NCI-H128 (cell line): ENCODE data around the gene TLR1.
"Not testable (repeated sequence)": the region's sequence is repeated elsewhere in the genome, so short reads cannot be mapped to it uniquely, and the experiment has no call there.

Source experiments
- DNase-seq: peaks from one replicate; lab custom pipeline; 2025; ENCODE audit not compliant: unreplicated experiment; lab: John Stamatoyannopoulos, UW

TLR1 gene

DNA sequence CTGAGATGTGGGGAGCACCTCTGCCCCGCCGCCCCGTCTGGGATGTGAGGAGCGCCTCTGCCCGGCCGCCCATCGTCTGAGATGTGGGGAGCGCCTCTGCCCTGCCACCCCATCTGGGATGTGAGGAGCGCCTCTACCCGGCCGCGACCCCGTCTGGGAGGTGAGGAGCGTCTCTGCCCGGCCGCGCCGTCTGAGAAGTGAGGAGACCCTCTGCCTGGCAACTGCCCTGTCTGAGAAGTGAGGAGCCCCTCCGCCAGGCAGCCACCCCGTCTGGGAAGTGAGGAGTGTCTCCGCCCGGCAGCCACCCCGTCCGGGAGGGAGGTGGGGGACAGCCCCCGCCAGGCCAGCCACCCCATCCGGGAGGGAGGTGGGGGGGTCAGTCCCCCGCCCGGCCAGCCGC, 2.9 kb upstream of the TLR1 start:
- DNase-seq, result not testable (repeated sequence)

DNA sequence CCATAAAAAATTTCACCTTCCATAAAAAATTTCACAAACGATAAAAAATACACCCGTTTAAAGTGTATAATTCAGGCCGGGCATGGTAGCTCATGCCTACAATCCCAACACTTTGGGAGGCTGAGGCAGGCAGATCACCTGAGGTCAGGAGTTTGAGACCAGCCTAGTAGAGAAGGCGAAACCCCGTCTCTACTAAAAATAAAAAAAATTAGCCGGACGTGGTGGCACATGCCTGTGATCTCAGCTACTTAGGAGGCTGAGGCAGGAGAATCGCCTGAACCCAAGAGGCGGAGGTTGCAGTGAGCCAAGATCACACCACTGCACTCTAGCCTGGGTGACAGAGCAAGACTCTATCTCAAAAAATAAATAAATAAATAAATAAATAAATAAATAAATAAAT, 1.7 kb upstream of the TLR1 start:
- not testable (repeated sequence) for DNase-seq

DNA sequence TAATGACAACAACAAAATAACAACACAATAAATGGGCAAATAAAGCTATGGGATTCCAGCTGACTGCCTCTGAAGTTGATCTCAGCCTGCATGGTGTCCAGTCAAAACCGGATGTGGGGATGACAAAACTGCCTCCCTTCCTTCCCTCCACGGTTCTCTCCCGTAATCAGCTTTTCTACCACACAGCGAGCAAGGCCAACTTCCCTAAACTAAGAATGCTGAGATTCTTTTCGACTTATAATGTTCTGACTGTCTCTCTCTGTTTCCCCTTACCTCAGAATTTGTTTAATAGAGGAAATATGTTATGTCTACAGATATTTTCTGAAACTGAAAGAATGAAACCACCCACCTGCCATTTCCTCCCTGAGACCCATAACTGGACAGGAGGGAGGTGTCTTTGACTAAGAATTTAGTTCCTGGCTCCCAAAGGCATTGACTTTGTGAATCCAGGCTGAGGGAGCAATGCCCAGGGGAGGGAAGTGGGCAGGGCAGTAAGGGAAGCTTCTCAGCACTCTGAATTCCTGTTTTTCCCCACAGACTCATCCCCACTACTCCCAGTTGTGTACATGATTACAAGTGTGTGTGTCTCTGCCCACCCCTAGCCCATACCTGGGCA, 1.0 kb upstream of the TLR1 start:
- DNase-seq, result no peak

DNA sequence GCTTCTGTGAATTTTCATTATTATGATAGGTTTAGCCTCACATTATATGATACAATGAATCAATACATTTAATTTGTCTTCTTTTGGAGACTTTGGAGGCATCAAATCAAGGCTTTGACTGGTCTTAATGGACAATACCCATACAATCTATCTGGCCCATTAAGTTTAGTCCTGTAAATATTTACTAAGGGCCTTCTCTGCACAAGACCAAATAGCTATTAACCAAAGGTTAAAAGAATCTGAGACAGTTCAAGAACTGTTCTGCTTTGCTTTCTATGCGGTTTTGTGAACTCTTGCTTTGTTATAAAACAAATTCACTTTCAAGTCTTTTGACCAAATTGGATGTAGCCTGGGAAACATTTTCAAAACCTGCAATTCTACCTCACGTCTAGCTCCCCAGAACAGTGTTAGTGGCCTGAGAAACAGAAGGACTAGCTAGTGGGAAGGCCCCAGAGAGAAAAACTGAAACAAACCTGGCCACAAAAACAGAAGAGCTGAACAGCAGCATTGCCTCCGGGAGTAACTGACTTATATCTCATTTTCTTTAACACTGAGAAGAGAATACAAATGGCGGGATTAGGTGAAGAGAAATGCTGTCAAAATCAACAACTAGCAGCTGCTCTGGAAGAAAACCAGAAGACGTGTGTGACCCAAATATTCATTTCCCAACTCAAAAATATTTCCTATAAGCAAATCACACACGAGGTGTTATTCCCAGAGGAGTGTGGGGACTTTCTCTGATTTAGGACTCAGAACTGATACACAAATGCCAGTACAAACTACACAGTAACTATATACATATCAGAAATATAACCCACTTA, 548 bp downstream of the TLR1 start:
- no peak for DNase-seq

DNA sequence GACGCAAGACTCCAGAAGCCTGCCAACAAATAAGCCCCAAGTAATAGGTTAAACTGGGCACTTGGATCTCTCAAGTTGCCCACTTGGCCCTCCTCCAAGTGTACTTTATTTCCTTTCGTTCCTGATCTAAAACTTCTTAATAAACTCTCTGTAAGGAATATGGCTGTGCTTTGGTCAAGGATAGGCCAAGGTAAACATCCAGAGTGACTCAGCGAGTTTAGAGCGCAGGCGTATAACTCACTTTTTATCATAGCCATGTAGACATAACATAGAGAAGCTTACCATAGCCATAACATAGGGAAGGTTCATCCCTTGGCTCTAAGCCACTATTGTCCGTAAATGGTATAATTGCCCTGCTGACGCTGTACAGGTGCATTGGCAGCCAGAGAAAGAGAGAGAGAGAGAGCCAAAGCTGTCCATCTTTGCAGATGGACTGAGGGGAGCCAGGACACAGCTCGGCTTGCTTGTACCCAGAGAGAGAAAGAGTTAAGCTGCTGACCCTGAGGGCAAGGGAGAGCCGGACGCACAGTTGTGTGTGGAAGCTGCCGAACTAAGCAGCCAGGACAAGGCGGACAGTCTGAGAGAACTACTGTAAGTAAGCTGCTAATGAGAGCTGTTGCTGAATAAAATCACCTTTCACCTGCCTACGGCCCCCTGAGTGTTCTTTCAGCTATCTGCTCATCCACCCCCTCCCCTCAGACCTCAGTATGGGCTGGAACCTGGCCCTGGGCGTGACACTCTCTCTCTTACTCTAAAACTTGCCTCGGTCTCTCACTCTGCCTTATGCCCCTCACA, 1.8 kb downstream of the TLR1 start:
- DNase-seq, result no peak

DNA sequence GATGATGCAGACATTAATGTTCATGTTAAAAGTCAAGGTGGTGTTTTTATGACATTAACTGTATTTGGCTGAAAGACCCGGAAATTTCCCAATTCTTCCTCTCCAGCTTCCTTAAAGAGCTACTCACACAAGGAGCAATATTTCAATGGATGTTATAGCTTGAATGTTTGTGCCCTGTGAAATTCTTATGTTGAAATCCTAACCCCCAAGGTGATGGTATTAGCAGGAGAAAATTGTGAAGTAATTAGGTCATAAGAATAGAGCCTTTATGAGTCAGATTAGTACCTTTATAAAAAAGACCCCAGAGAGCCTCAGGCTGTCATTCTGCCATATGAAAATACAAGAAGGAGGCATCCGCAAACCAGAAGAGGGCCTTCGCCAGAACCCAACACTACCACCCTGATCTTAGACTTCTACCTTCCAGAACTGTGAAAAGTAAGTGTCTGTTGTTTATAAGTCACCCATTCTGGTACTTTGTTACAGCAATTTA, 3.6 kb downstream of the TLR1 start:
- DNase-seq, result no peak

DNA sequence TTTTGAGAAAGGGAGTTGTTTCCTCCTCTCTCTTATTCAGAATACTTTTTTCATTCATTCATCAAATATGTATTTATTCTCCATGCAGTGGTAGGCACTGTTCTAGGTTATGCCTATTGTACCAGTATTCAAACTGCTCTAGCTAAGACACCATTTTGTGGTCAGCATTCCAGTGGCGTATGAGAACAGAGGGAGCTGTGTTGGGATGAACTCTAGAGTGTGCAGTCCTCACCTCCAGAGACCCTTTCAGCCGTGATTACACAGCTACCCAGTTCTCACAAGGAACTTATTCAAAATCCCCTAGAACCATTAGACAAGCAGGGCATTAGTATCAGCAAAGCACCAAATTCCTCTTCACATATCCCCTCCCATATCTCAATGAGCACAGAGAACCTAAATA, 4.2 kb downstream of the TLR1 start:
- DNase-seq, result no peak

DNA sequence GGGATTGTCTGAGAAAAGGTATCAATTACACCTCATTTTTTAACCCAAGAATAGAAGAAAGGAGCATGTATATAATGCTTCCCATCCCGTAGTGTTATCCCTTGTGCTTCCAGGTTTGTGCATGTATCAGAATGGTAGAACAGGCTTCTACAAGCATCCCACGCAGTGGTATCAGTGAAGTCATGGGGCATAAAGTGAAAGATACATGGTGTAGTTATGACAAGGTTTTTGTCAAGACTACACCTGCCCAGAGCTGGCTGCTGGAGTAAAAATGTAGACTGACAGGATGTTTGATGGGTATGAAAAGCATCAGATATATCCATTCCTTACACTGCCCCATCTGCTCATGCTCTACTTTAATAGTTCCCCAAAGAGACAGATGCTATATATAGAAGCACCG, 9.5 kb downstream of the TLR1 start:
- DNase-seq, result no peak

DNA sequence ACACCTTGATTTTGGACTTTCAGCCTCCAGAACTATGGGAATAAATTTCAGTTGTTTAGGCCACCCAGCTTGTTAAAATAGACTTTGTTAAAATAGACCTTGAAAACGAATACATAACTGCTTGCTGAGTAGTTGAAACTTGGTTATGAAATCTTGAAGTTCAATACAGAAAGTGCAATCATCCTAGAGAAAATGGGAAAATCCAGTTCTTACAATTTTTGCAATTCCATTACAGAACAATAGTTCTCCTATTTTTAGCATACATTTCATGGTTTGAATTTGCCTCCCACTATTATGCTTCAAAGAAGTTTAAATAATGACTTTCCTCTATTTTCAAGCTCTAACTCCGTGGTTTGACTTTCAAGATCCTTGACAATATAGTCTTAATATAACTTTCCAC, 10.5 kb downstream of the TLR1 start:
- no peak for DNase-seq

DNA sequence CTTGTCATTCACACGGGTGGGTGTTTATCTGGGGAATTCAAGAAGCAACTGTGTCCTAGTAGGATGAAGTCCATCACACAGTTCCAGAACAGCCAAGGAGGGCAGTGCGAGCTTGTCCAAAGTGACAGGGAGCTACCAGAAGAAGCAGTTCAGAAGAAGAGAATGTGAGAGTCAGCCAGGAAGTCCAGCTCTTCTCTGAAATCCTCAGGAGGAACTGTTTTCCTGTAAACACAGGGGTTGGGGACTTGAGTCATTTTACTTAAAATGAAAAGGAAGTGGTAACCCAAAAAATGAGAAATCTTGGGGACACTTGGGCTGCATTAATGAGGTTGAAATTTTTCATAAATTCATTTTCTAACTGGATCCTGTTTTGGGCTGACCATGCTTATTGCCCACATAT, 13.6 kb downstream of the TLR1 start:
- no peak for DNase-seq

DNA sequence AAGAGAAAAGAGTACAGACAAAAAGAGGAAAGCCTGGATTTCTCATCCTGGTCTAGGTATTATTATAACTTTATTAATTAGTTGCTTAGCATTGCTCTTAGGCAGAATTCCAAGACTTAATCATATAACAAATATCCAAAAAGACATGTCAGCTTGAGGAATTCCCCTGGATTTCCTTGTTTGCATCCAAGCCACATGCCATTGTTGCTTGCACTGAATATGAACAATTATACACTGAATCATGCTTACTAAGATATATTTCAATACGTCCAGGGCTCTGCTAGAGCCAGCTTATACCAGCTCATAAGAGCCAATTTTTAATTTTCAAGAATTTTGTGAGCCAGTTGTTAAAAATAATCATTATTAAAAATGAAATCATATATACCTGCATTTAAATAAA, 16.3 kb downstream of the TLR1 start:
- no peak for DNase-seq

DNA sequence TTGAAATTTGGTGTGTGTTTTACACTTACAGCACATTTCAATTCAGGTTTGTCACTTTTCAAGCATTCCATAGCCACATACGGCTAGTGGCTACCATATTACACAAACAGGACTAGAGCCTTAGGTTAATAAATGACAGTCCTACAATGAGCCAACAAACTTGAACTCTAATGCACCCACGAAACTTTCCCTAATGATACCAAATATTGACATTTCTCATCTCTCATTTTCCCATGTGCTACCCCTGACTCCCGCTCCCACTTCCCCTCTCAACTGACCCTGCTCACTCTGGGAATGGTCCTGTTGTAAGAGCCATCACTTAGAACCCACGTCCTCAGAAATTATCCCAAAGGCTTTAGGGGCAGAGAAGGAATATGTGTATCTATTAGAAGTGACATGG, 16.9 kb downstream of the TLR1 start:
- DNase-seq, result no peak

DNA sequence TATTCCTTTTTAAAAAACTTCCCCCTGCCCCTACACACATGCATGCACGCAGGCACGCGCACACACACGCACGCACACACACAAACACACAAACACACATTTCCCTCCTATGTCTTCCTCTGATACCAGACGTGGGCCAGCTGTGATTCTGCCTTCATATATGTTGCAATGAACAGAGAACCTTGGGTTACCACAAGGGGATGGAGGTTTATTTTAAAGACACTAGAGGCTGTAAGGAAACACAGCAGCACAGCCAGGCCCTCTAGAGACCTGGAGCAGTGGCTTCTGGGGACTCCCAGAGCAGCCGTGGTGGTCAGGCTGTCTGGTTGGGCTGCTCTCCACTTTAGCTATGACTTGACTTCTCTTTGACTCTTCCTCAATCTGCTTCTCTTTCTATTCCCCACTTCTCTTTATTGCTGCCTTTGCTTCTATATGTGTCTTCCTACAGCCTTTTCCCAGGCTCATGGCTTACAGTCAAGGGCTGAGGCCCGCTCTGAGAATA, 18.6 kb downstream of the TLR1 start:
- DNase-seq, result no peak

DNA sequence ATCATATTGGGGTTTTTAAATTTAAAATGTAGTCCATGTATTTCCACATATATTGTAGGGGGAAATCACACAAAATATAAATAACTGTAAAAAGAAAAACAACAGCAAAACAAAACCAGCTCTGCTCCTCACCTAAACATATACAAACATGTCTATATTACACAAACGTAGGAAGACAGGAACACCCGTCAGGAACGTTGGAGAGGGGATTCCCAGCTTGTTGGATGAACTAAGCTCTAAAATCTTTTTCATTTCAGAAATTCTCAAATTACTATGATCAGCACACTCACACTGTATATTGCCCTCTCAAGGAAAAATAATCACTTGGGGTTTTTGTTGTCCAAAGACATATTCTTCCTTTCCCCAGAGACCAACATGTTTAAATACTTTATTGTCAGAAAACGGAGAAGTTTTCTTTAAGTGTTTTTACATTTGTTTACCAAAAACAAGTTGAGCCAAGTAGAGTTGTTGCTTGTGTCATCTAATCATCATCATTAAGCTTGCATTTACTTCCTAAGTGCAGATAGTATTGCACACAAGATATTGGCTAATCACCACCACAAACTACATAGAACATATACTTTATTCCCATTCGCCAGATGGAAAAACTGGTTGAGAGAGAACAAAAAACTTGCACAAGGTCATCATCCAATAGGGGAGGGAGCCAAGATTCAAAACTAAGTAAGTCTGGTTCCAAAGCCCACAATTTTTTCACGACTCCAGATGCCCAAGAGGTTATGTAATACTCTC, 19.4 kb downstream of the TLR1 start:
- no peak for DNase-seq

DNA sequence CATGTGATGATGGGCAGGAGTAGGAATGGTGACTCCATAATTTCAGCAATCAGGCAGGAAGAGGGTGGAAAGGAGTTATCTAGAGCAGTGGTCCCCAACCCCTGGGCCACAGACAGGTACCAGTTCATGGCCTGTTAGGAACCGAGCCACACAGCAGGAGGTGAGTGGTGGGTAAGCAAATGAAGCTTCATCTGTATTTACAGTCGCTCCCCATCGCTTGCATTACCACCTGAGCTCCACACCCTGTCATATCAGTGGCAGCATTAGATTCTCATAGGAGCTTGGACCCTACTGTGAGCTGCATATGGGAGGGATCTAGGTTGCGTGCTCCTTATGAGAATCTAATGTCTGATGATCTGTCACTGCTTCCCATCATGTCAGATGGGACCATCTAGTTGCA, 20.4 kb downstream of the TLR1 start:
- no peak for DNase-seq

DNA sequence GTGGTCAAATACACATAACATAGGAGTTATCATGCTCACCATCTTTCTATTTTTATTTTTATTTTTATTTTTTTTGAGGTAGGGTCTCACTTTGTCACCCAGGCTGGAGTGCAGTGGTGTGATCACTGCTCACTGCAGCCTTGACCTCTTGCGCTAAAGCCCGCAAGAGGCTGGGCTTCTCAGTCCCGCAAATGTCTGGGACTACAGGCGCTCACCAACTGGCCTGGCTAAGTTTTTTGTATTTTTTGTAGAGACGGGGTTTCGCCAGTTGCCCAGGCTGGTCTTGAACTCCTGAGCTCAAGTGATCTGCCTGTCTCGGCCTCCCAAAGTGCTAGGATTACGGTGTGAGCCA, 21.5 kb downstream of the TLR1 start:
- DNase-seq, result no peak

DNA sequence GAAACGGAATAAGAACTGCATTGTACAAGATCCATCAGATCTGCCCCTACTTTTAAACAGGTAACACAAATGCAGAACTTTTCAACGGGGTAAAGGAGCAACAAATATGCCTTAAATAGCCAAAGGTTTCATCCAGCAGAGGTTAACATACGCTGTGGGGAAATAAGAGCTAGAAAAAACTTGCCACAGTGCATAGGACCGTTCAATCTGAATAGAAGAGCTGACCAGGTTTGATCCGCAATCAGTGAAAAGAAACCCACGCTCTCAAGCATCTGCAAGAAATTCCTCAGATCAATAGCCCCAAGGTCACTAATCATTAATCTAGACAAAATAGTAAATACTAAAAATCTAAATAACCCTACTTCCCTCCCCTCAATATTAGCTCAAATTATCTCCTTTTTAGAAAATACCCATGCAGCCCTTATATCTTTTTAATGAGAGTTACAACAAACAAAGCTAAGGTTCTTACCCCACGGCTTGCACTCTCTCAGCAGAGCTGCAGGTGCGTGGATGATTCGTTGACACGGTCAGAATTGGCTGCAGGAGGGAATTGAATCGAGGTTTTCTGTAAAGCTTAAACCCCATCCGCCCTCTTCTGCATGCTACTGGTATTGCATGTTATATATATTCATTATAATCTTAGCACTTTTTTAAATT, 22.0 kb downstream of the TLR1 start, which contains the start of gene TLR10:
Gene TLR10, minus strand, starts transcription at position 539 of the 657 bp plus-strand sequence. CDS start 7,400 bp downstream, outside the sequence.
- no peak for DNase-seq

DNA sequence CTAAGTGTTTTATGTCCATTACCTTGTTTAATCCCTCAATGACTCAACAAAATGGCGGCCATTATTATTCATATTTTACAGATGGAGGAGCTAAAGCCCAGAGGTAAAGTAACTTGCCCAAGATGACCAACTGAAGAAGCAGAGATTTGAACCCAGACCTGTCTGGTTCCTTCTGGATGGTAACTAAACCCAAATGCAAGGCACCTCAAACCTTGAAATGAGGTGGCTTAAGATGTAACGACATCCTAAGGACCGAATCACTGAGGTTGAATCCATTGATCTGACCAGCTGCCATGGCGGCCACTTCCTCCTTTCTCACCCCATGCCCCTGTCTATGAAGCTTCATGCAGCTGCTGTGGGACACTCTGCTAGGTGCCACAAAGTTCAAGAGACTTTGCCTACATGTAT, 22.7 kb downstream of the TLR1 start:
- no peak for DNase-seq

DNA sequence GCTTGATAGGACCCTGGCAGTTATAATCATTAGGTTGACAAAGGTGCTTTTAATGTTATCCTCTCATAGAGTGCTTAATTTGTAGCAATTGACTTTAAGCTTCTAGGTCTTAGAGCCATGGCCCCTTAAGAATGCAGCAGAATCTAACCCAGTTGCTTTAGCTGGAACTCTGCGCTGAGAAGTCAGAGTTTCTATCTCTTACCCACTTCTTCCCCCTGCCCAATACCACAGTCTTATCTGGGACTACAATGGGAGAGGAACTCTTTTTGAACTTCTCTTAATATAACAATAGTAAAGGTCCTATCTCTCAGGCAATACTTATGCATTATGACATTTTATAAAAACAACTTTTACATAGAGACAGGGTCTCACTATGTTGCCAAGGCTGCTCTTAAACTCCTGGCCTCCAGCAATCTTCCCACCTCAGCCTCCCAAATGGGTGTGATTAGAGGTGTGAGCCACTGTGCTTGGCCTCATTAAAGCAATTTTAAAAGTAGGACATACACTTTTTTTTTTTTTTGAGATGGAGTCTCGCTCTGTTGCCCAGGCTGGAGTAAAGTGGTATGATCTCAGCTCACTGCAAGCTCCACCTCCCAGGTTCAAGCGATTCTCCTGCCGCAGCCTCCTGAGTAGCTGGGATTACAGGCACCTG, 23.6 kb downstream of the TLR1 start:
- no peak for DNase-seq

DNA sequence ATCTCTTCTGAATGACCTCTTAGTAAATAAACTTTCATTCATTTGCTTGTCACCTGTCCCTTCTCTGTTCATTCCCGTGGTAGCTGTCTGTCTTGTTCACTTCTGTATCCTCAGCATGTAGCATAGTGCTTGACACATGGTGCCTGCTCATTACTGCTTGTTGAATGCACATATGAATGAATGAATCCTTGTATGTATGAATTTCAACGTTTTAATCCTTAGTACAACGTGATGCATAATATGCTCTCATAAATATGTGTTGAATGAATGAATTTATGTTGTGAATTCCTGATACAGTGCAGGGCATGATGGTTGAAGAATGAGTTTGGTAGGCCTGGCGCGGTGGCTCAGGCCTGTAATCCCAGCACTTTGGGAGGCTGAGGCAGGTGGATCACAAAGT, 24.8 kb downstream of the TLR1 start:
- DNase-seq, result no peak
